GM06990 (cell line): ENCODE results near the gene MAGI1.

Experiments
- DNase-seq: peaks from one replicate; pipeline ENCODE4 v3.0.0-alpha.2; 2011; ENCODE audit not compliant: insufficient read length; ENCODE audit errors: extremely low read depth
- H3K27me3 ChIP-seq: replicated peaks from 2 replicates; pipeline ENCODE4 v1.6.0; 2011; ENCODE audit warnings: low read length; ENCODE audit not compliant: control insufficient read depth, insufficient read depth
- H3K36me3 ChIP-seq: 2 replicates; pipeline ENCODE4 v1.5.1; 2011; ENCODE audit warnings: low read length; ENCODE audit not compliant: control insufficient read depth, insufficient read depth
- H3K4me3 ChIP-seq: replicated peaks from 2 replicates; pipeline ENCODE4 v1.5.1; 2011; ENCODE audit warnings: low read depth, mild to moderate bottlenecking, control low read depth, low read length
- CTCF ChIP-seq: IDR thresholded peaks from 2 replicates; pipeline ENCODE4 v1.5.1; 2011; ENCODE audit warnings: low read length, control low read depth, mild to moderate bottlenecking, inconsistent platforms; ENCODE audit not compliant: insufficient read depth, poor library complexity, severe bottlenecking

The MAGI1 gene

DNA sequence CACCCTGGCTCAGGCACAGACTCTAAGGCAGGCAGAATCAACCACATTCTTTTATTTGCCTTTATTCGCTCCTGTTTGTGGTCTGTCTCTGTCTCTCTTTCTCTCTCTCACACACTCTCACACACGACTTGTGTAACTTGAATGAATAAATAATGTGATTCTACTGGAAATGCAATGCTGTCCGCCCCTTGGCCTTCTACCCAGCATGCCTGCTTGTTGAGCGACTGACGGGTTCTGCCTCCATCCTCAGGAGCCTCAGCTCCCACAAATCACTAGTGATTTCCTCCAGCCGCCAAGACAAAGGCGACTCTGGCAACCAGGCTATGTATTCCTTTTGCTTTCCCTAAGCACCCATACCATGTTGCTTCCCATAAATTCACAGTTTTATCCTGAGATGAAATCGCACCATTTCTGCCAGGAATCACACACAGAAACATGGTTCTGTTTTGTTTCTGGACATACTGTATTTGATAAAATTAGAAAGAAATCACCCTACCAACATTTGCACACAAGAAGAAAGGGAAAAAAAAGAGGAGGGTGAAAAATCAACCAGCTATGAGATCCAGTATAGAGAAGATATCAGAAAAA, 460.8 kb downstream of the MAGI1 start:
- DNase-seq, result no peak
- no peak overlapping the region for H3K4me3 ChIP-seq
- TF ChIP-seq CTCF, result no peak

DNA sequence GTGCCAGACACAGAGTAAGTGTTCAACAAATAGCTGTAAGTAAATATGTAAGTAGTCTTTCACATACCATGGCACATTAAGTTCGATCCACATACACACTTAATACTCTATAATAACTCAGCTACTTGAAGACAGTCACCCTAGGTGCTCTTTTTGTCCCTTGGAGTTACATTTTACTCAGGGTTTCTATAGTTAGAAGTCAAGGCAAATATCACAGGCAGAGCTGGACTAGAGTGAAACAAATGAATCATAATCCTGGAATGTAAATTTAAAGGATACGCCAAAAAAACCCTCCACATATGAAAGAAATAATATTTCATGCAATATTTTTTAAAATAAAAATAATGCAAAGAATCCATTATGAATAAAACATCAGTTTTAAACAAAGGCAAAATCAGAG, 461.8 kb downstream of the MAGI1 start:
- no peak for TF ChIP-seq CTCF
- DNase-seq, result no peak
- H3K27me3 ChIP-seq, result no peaks in the 10 kb centered on the region
- H3K36me3 ChIP-seq, result no peaks in the 10 kb centered on the region
- no peak overlapping the region for H3K4me3 ChIP-seq

More for the DNA sequence above, 460.8 kb downstream of the MAGI1 start:
- no peaks in the 10 kb centered on the region for H3K27me3 ChIP-seq
- no peaks in the 10 kb centered on the region for H3K36me3 ChIP-seq

- Histone ChIP-seq H3K4me3 (no peak overlapping the region), H3K36me3 (no peaks in the 10 kb centered on the region), H3K27me3 (no peaks in the 10 kb centered on the region)
- no peak for DNase-seq
- TF ChIP-seq CTCF, result no peak
Observed at GRCh38 chr3:65576228-65576627, 462.5 kb downstream of the MAGI1 start.

GRCh38 chr3:65575376-65575840, 463.3 kb downstream of the MAGI1 start:
- no peak for DNase-seq
- no peak for TF ChIP-seq CTCF
- H3K27me3 ChIP-seq, result no peaks in the 10 kb centered on the region
- no peaks in the 10 kb centered on the region for H3K36me3 ChIP-seq
- no peak overlapping the region for H3K4me3 ChIP-seq

DNA sequence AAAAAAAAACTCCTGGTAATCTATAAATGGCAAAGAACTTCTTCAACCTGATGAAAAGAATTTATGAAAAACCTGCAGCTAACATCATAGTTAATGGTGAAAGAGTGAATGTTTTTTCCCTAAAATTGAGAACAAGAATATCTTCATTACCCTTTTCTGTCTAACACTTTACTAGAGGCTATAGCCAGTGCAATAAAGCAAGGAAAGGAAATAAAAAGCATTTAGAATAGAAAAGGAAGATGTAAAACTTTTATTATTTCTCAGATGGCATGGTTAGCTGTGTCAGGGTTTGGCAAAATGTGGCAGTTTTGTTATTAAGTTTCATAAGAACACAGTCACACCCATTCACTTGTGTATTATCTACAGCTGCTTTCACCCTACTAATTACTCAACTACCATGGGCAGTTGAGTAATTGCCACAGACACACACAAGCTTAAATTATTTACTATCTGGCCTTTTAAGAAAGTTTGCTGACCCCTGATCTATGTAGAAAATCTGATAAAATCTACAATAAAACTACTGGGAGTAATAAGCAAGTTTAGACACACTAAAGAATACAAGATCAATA, 465.1 kb downstream of the MAGI1 start:
- Histone ChIP-seq H3K36me3 (no peaks in the 10 kb centered on the region), H3K27me3 (no peaks in the 10 kb centered on the region), H3K4me3 (no peak overlapping the region)
- no peak for DNase-seq
- no peak for TF ChIP-seq CTCF
